Stimulated activated CD4-positive, alpha-beta T cell treated with anti-CD3 and anti-CD28 coated beads, Interleukin-4, amount 100 ng/mL, for 1 hour (primary cell): ENCODE data around the gene LGMN.
"Not testable (repeated sequence)": the region's sequence is repeated elsewhere in the genome, so short reads cannot be mapped to it uniquely, and the experiment has no call there.

Experiments
- DNase-seq: peaks from one replicate; pipeline ENCODE4 v3.0.0-alpha.2; 2020

The LGMN gene

GRCh38 chr14:92748259-92749016 lies at the start of gene LGMN:
Gene LGMN, minus strand, starts transcription at chr14:92748627. Its CDS starts 15,841 bp downstream, at chr14:92732786.
- peak; percentile 79 for DNase-seq

DNA sequence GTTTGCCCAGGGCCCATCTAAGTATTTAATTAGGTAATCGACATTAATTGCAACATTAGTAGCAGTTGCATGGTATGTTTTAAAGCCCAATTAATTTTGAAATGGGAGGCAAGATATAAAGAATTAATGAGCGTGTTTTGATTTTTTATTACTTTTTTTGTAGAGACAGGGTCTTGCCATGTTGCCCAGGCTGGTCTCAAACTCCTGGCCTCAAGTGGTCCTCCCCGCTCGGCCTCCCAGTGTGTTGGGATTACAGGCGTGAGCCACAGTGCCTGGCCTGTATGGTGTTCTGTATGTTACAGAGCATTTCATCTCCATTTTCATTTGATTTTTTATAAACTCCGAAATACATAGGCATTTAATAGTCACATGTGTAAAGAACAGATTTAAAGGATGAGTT lies 46.5 kb upstream of the LGMN start:
- DNase-seq = no peak

GRCh38 chr14:92794547-92794941 lies 46.1 kb upstream of the LGMN start:
- no peak for DNase-seq

- DNase-seq = peak; percentile 97
Observed at GRCh38 chr14:92793709-92794546, 45.5 kb upstream of the LGMN start, which contains the start of gene GOLGA5. Gene GOLGA5, plus strand, starts transcription at chr14:92794305. Its CDS starts 3,133 bp downstream, at chr14:92797438.

GRCh38 chr14:92792885-92793284 lies 44.5 kb upstream of the LGMN start:
- DNase-seq = no peak

GRCh38 chr14:92789457-92790089 lies 41.1 kb upstream of the LGMN start:
- no peak for DNase-seq

DNA sequence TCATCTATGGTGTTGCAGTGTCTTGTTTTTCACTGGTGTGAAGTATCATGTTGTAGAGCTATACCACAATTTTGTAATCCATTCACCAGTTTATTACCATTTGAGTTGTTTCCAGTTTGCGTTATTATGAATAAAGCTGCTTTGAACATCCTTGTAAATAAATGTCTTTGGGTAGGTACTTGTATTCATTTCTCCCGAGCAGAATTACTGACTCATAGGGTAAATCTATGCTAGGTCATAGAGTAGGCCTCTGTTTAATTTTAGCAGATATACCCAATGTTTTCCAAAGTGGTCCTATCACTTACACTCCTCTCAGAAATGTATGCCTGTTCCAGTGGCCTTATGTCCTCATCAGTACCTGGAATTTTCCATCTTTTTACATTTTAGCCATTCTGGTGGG lies 39.1 kb upstream of the LGMN start:
- no peak for DNase-seq

DNA sequence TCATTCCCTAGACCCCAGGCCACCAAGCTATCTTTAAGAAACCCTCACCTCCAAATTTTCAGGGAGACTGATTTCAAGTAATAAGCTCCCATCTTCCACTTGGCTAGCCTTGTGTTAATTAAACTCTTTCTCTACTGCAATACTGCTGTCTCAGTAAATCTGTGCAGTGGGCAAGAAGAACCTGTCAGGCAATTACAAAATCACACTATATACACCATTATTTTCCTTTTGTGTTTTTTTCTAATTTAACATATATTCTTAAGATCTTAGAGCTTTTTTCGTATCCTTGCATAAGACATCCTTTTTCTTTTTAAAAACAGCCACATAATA lies 38.0 kb upstream of the LGMN start:
- DNase-seq = no peak

DNA sequence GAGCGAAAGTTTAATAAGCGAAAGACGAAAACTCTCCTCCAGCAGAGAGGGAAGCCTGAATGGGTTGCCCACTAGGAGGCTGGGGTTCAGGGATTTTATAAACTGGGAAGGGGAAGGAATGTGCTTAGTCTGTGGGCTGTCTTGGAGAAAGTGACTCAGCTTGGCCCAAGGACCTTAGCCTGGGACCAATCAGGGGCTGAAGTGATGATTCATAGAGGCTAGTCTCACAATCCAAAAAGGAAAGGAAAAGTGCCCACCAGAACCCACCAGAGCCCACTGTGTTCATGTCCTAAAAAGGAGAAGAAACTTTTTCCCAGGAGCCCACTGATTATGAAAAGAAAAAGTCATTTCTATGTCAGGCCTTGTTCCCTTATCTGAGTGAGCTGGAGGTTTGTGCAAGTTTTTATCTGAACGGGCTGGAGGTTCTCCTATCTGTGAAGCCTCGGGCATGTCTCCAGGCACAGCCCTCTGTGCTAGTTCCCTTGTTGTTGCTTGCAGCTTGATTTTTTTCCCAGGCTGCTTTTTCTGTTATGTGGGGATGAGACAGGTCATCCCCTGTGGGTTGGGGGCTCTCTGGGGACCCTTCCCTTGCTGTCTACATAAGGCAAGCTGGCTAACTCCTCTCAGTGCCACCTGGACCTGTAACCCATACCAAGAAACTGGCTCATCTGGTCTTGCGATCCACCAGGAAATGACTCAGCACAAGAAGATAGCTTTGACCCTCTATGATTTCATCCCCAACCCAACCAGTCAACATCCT lies 37.4 kb upstream of the LGMN start:
- no peak for DNase-seq

DNA sequence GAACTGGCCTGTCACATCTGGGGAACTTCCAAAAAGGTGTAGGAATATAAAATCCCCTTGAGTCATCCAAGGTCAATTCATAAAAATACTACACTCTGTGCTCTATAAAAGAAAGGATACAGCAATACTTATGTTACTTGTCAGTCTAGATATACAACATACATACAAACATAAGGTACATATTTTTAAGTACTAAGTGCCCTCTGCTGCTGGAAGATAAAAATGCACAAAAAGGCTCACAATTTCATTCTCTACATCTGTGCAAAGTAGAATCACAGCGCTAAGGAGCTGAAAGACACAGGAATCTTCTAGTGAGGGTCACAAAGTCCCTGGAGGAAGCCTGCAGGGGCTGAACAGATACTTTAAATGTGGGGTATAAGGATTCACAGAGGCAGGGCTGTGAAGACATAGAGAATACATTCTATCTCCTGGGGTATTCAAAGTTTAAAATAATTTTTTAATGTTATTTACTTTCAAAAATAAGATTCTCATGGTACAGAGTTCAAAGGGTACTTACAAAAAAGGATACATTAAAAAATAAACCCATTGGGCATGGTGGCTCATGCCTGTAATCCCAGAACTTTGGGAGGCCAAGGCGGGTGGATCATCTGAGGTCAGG lies 35.5 kb upstream of the LGMN start:
- DNase-seq = no peak

- no peak for DNase-seq
Observed at GRCh38 chr14:92781350-92781749, 32.9 kb upstream of the LGMN start.

- no peak for DNase-seq
Observed at GRCh38 chr14:92780444-92781232, 32.2 kb upstream of the LGMN start.

DNA sequence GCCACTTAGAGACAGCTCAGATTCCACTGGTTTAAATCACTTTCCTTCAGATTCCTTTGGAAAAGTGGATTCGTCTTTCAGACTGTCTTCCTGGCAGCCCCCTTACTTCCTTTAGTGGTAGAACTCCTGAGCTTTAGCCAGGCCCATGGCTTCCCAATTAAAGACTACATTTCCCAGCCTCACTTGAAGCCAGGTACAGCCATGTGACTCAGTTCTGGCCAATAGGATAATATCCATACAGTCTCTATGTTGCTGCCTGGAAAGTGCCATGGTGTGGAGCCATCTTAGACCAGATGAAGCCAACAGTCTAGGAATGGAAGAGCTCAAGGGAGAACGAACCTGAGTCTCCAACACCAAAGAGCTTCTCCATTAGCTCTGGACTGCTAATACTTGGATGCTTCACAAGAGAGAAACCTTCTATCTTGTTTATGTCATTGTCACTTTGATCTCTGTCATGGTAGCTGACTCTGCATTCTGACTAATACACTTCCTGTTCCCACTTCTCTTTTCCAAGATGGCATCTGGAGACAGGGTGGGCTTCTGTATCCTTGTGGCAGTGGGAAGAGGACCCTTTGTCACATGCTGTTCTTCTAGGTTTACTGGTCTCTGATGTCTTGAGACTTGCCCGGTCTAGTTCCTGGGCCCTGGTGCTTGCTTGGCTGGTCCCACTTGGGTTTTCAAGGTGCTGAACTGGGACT lies 30.6 kb upstream of the LGMN start:
- not testable (repeated sequence) for DNase-seq

DNA sequence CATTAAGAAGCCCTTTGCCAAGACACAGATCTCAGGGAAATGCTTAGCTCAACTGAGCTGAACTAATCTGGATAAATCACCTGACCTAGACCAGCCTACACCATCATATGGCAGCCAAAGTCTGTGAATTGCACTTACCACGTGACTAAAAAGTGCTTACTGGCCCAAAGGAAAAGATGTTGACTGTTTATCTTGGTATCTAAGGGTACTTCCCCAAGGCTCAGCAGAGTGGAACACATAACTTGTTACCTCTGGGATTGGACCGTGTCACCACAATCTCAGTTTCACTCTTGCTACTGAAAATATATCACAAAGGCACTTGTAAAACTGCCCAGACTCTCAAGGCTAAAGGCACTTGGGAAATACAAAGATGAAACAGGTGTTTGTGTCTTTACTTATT lies 26.9 kb upstream of the LGMN start:
- not testable (repeated sequence) for DNase-seq

- no peak for DNase-seq
Observed at GRCh38 chr14:92774572-92774971, 26.1 kb upstream of the LGMN start.

DNA sequence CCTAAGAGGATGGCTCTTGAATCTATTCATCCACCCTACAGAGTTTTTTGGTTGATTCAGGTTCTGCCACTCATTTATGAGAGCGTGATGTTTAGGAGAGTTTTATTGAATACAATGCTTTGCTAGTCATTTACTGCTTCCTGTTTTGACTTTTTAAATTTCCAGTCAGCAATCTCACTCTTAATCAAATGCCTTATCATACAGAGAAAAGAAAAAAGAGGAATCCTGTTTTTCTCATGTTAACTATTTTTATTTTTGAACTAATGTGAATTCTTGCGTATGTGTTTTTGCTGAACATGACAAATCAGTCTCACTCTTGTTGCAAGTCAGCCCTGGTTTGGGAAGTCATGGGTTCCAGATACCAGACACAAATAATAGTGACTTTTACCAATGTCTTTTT lies 22.1 kb upstream of the LGMN start:
- DNase-seq = no peak

DNA sequence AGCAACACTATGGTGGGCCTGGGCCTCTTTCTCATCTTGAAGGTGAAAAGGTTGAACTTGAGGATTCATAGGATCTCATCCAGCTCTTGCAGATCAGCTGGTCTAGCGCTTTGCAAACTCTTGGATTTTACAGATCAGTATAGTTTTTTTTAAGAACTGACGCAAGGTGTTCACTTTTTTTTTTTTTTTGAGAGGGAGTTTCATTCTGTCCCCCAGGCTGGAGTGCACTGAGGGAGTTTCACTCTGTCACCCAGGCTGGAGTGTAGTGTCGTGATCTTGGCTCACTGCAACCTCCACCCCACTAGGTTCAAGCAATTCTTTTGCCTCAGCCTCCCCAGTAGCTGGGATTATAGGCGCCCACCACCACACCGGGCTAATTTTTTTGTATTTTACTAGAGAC lies 20.4 kb upstream of the LGMN start:
- DNase-seq = no peak

GRCh38 chr14:92768236-92768635 lies 19.8 kb upstream of the LGMN start:
- not testable (repeated sequence) for DNase-seq

GRCh38 chr14:92763666-92764631 lies 15.5 kb upstream of the LGMN start:
- DNase-seq = not testable (repeated sequence)

DNA sequence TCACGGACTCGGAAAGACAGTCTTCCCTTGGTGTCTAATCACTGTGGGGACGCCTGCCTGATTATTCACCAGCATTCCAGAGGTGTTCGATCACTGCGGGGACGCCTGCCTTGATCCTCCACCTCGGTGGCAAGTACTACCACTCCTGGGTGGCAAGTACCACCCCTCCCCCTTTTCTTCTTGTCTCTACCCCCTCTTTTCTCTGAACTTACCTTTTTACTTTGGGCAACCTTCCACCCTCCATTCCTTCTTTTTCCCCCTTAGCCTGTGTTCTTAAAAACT lies 12.0 kb upstream of the LGMN start:
- no peak for DNase-seq
